HepG2 (cell line): ENCODE data around the gene RACGAP1. TPM values are rescaled to one million over a fixed set of nuclear protein-coding genes. Genes with fewer than 3 reads are reported as not detected.
A peak's percentile ranks its signal among the peaks of the same experiment; 100 is the strongest.

Experiments
- AGO1 ChIP-seq: fragments of 200-400 bp; formaldehyde crosslinking; IDR thresholded peaks from 2 replicates; pipeline ENCODE4 v1.6.1; 2017; ENCODE audit warnings: mild to moderate bottlenecking, low read depth, low read length, moderate library complexity; ENCODE audit not compliant: poor library complexity, severe bottlenecking
- CENPT ChIP-seq: sonication (generic); formaldehyde crosslinking; IDR thresholded peaks from 2 replicates; pipeline ENCODE4 v1.8.0; 2022; ENCODE audit warnings: low read depth, mild to moderate bottlenecking, moderate library complexity, missing genetic modification reagents
- E2F5 ChIP-seq: sonication (generic); formaldehyde crosslinking; conservative IDR thresholded peaks from 2 replicates; pipeline ENCODE4 v1.4.0; 2020; ENCODE audit warnings: missing genetic modification reagents
- FIP1L1 ChIP-seq: fragments of 200-400 bp; formaldehyde crosslinking; IDR thresholded peaks from 2 replicates; pipeline ENCODE4 v1.6.1; 2018; ENCODE audit warnings: low read depth, mild to moderate bottlenecking, low read length, moderate library complexity, borderline replicate concordance; ENCODE audit not compliant: insufficient read depth
- HIVEP1 ChIP-seq: sonication (generic); formaldehyde crosslinking; IDR thresholded peaks from 2 replicates; pipeline ENCODE4 v1.4.0; 2020; ENCODE audit warnings: mild to moderate bottlenecking, missing genetic modification reagents
- IRF1 ChIP-seq: sonication (generic); formaldehyde crosslinking; IDR thresholded peaks from 2 replicates; pipeline ENCODE4 v1.4.0; 2020; ENCODE audit warnings: low read depth, mild to moderate bottlenecking, missing genetic modification reagents
- IRF2 ChIP-seq: IDR thresholded peaks from 2 replicates; pipeline ENCODE4 v1.6.1; 2018; ENCODE audit warnings: missing genetic modification reagents, missing compliant biosample characterization
- KDM5B ChIP-seq: sonication (generic); formaldehyde crosslinking; IDR thresholded peaks from 2 replicates; pipeline ENCODE4 v1.4.0; 2020; ENCODE audit warnings: missing genetic modification reagents, mild to moderate bottlenecking, borderline replicate concordance
- MAF1 ChIP-seq: sonication (generic); formaldehyde crosslinking; IDR thresholded peaks from 2 replicates; pipeline ENCODE4 v1.5.0; 2020; ENCODE audit warnings: missing genetic modification reagents, borderline replicate concordance
- SIN3A ChIP-seq: IDR thresholded peaks from 2 replicates; pipeline ENCODE4 v1.6.1; 2011; ENCODE audit warnings: low read depth, mild to moderate bottlenecking, control low read depth, low read length, borderline replicate concordance
- SNRNP70 ChIP-seq: fragments of 200-400 bp; formaldehyde crosslinking; IDR thresholded peaks from 2 replicates; pipeline ENCODE4 v1.6.1; 2017; ENCODE audit warnings: mild to moderate bottlenecking, low read depth, low read length, moderate library complexity
- USF2 ChIP-seq, 2 experiments: sonication (generic) in 1 of 2; formaldehyde crosslinking in 1 of 2; IDR thresholded peaks; 2 replicates each; pipeline versions ENCODE4 v1.5.1 to v1.6.1; 2011 to 2020; ENCODE audit warnings: borderline replicate concordance in 1 of 2, low read depth in 1 of 2, low read length in 1 of 2, mild to moderate bottlenecking in 1 of 2, missing genetic modification reagents in 1 of 2, moderate library complexity in 1 of 2
- ZBTB20 ChIP-seq: sonication (generic); formaldehyde crosslinking; IDR thresholded peaks from 2 replicates; pipeline ENCODE4 v1.8.1; 2023; ENCODE audit warnings: missing genetic modification reagents, low read depth, mild to moderate bottlenecking, borderline replicate concordance
- ZFX ChIP-seq: sonication (generic); formaldehyde crosslinking; IDR thresholded peaks from 2 replicates; pipeline ENCODE4 v1.4.0; 2020; ENCODE audit warnings: mild to moderate bottlenecking, low read depth, missing genetic modification reagents, moderate library complexity
- ZNF20 ChIP-seq: sonication (generic); formaldehyde crosslinking; IDR thresholded peaks from 2 replicates; pipeline ENCODE4 v1.4.0; 2020; ENCODE audit warnings: mild to moderate bottlenecking, moderate library complexity, missing genetic modification reagents
- ZNF275 ChIP-seq: sonication (generic); formaldehyde crosslinking; IDR thresholded peaks from 2 replicates; pipeline ENCODE4 v1.8.0; 2022; ENCODE audit warnings: missing genetic modification reagents, mild to moderate bottlenecking, inconsistent platforms, borderline replicate concordance
- ZNF362 ChIP-seq: sonication (generic); formaldehyde crosslinking; IDR thresholded peaks from 2 replicates; pipeline ENCODE4 v1.4.0; 2020; ENCODE audit warnings: missing genetic modification reagents, mild to moderate bottlenecking, borderline replicate concordance
- ZNF383 ChIP-seq: sonication (generic); formaldehyde crosslinking; IDR thresholded peaks from 2 replicates; pipeline ENCODE4 v1.4.0; 2020; ENCODE audit warnings: missing genetic modification reagents, mild to moderate bottlenecking, borderline replicate concordance
- ZNF619 ChIP-seq: sonication (generic); formaldehyde crosslinking; IDR thresholded peaks from 2 replicates; pipeline ENCODE4 v1.4.0; 2020; ENCODE audit warnings: mild to moderate bottlenecking, missing genetic modification reagents
- ZSCAN9 ChIP-seq: IDR thresholded peaks from 2 replicates; pipeline ENCODE4 v1.6.1; 2016; ENCODE audit warnings: borderline replicate concordance
- polyA plus RNA-seq, 8 experiments: library from polyadenylated mRNA; depleted of rRNA in 3 of 8; stranded (reverse) in 7 of 8; unstranded in 1 of 8; fragments of >200 nt; fragmentation: Illumina TruSeq in 4 of 8; extraction: Trizol in 4 of 8; gene quantifications; 2 replicates each; pipeline versions ENCODE4 v1.2.1 to v1.2.3, GENCODE V29; 2011 to 2016; ENCODE audit warnings: low read depth in 4 of 8, missing spikeins in 1 of 8, mixed read lengths in 1 of 8; ENCODE audit not compliant: insufficient read depth in 1 of 8
- total RNA-seq, 5 experiments: library from RNA; depleted of rRNA; stranded (reverse); fragments of >200 nt; fragmentation: Illumina TruSeq; extraction: Trizol; gene quantifications; 2 replicates each; pipeline ENCODE4 v1.2.3, GENCODE V29; 2016; ENCODE audit warnings: low read depth in 1 of 5

Gene RACGAP1
- total and polyA plus RNA-seq, 2 of the 13 experiments (the other 11 are each of a cell fraction or from before 2014, with no cell fraction given), result 16.7 to 57.9 TPM

- TF ChIP-seq MAF1 (CRISPR knock-in tag) (no peak), IRF1 (CRISPR knock-in tag) (no peak), IRF2 (CRISPR knock-in tag) (no peak), USF2 (IDR thresholded peaks at IDR 0.05; ENCODE audit: low read depth, low read length) (no peak), USF2 (CRISPR knock-in tag; IDR thresholded peaks at IDR 0.05; ENCODE audit: borderline replicate concordance) (no peak), KDM5B (CRISPR knock-in tag) (peak; percentile 61; the same call in 1 of the 2 replicates), SNRNP70 (no peak), FIP1L1 (no peak), AGO1 (peak; percentile 46), CENPT (CRISPR knock-in tag) (no peak), HIVEP1 (peak; percentile 53), ZFX (CRISPR knock-in tag) (peak; percentile 42; the same call in 1 of the 2 replicates), SIN3A (no peak), ZNF619 (peak; percentile 96; the same call in 1 of the 2 replicates), ZNF362 (CRISPR knock-in tag) (0 out of 2 replicates have a peak, but pooled peaks have one; percentile 4), ZBTB20 (CRISPR knock-in tag) (no peak), ZSCAN9 (CRISPR knock-in tag) (0 out of 2 replicates have a peak, but pooled peaks have one; percentile 41), ZNF383 (CRISPR knock-in tag) (no peak), E2F5 (no peak), ZNF275 (0 out of 2 replicates have a peak, but pooled peaks have one; percentile 25), ZNF20 (CRISPR knock-in tag) (no peak)
Observed at GRCh38 chr12:49967042-49967776, 58.1 kb downstream of the RACGAP1 start (continued).
